Measurements from ENCODE around the gene SLC2A4. TPM values are rescaled to one million over a fixed set of nuclear protein-coding genes. Genes with fewer than 3 reads are reported as not detected.
"Not testable (repeated sequence)": the region's sequence is repeated elsewhere in the genome, so short reads cannot be mapped to it uniquely, and the experiment has no call there.

SLC2A4 gene
- total and polyA plus RNA-seq, 2 donors from 2014 or later, result 2.8 to 4.2 TPM

- TF ChIP-seq, protein P1, sequence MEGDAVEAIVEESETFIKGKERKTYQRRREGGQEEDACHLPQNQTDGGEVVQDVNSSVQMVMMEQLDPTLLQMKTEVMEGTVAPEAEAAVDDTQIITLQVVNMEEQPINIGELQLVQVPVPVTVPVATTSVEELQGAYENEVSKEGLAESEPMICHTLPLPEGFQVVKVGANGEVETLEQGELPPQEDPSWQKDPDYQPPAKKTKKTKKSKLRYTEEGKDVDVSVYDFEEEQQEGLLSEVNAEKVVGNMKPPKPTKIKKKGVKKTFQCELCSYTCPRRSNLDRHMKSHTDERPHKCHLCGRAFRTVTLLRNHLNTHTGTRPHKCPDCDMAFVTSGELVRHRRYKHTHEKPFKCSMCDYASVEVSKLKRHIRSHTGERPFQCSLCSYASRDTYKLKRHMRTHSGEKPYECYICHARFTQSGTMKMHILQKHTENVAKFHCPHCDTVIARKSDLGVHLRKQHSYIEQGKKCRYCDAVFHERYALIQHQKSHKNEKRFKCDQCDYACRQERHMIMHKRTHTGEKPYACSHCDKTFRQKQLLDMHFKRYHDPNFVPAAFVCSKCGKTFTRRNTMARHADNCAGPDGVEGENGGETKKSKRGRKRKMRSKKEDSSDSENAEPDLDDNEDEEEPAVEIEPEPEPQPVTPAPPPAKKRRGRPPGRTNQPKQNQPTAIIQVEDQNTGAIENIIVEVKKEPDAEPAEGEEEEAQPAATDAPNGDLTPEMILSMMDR (IDR thresholded peaks at IDR 0.05; ENCODE audit: borderline replicate concordance, extremely low read depth, insufficient read depth), result no peak
- H3K4me1 ChIP-seq (ENCODE audit: control insufficient read depth in 2 of 3, insufficient read depth in 2 of 3, low read depth in 1 of 3, low read length in 3 of 3), result peaks cover 10 to 26% (median 20%) of the 10 kb centered on the region in 3 donors
- H3K27me3 ChIP-seq (ENCODE audit: control insufficient read depth, insufficient read depth, low read length), result no peaks in the 10 kb centered on the region
- peak within 1 kb of the TSS; percentile 89 to 100 (median 97) for H3K9ac ChIP-seq (ENCODE audit: low read length in 3 of 3)
- intact Hi-C loops (cut with DNase I), result no loop called here
- H3K36me3 ChIP-seq (ENCODE audit: control insufficient read depth in 2 of 3, insufficient read depth in 3 of 3, low read length in 3 of 3), result peaks cover 14 to 26% (median 22%) of the 10 kb centered on the region in 3 donors
- H3K27ac ChIP-seq (ENCODE audit: low read depth in 2 of 2, low read length in 2 of 2), result peak within 1 kb of the TSS; percentile 97 to 99
- peak within 1 kb of the TSS; percentile 86 to 99 (median 99) for H3K4me3 ChIP-seq (ENCODE audit: low read length in 3 of 3)
- no peaks in the 10 kb centered on the region for H3K9me3 ChIP-seq (ENCODE audit: control insufficient read depth in 2 of 3, insufficient read depth in 1 of 3, low read length in 3 of 3)
- FAIRE-seq (no peak), DNase-seq (peak; percentile 96 to 98 (median 97))
Observed at GRCh38 chr17:7241783-7242716, 39.5 kb upstream of the SLC2A4 start, which contains the start of gene GABARAP. GABARAP (minus strand) TSS chr17:7242449; CDS start chr17:7242330, 119 bp downstream.

DNA sequence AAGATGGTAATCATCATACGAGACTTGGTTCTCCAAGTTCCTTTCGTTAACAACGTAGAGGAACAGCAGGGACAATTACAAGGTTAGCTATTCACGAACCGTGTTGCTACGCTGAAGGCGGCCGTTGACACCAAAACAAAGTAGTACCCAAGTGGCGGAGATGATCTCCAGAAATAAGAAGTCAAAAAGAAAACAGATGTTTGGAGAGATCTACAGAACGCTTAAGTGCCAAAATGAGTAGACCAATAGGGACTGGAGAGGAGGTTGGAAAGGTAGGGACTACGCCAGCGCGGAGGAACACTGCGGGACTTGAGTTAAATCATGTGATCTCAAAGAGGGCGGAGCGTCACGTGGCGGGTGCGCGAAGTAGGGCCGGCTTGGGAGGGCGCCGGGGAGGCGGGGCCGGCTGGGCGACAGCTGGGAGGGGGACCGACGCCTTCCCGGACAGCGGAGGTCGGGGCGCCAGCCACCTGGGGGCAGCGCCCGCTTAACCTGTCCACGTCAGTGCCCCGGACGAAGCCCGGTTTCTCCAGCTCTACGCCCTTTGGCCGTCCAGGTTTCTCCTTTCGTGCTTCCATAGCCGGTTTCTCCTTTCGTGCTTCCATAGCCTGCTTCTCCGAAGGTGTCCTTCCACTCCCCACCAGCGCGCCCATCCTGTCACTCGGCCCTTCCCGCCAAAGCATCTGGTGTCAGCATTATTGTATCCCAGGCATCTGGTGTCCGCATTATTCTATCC, 38.6 kb upstream of the SLC2A4 start:
- DNase-seq (peak; percentile 96 to 99 (median 98)), FAIRE-seq (no peak)
- H3K9ac ChIP-seq (ENCODE audit: low read length in 3 of 3), result peak overlapping the region; percentile 71 to 97 (median 89)
- H3K9me3 ChIP-seq (ENCODE audit: control insufficient read depth in 2 of 3, insufficient read depth in 1 of 3, low read length in 3 of 3), result no peaks in the 10 kb centered on the region
- H3K27ac ChIP-seq (ENCODE audit: low read depth in 2 of 2, low read length in 2 of 2), result peak overlapping the region; percentile 97 to 99
- peaks cover 7 to 23% (median 20%) of the 10 kb centered on the region in 3 donors for H3K4me1 ChIP-seq (ENCODE audit: control insufficient read depth in 2 of 3, insufficient read depth in 2 of 3, low read depth in 1 of 3, low read length in 3 of 3)
- peaks cover 14 to 26% (median 22%) of the 10 kb centered on the region in 3 donors for H3K36me3 ChIP-seq (ENCODE audit: control insufficient read depth in 2 of 3, insufficient read depth in 3 of 3, low read length in 3 of 3)
- H3K27me3 ChIP-seq (ENCODE audit: control insufficient read depth, insufficient read depth, low read length), result no peaks in the 10 kb centered on the region
- intact Hi-C loops (cut with DNase I), result no loop called here
- peak overlapping the region; percentile 71 to 99 (median 86) for H3K4me3 ChIP-seq (ENCODE audit: low read length in 3 of 3)
- TF ChIP-seq, protein P1 (IDR thresholded peaks at IDR 0.05; ENCODE audit: borderline replicate concordance, extremely low read depth, insufficient read depth), result no peak

DNA sequence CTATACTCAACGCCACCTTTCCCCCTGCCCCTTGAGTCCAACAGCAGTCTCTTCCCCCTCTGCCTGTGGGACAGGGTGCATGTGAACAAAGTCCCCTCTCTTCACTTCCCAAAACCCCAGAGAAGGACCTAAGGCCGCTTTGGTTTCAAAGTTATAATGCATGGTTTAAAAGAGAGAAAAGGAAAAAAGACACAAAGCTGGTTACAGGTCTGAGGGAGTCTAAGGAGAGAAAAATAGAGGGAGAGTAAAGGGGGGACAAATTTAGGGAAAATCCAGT, 38.1 kb upstream of the SLC2A4 start:
- peak overlapping the region; percentile 71 to 99 (median 86) for H3K4me3 ChIP-seq (ENCODE audit: low read length in 3 of 3)
- H3K9me3 ChIP-seq (ENCODE audit: control insufficient read depth in 2 of 3, insufficient read depth in 1 of 3, low read length in 3 of 3), result no peaks in the 10 kb centered on the region
- H3K27me3 ChIP-seq (ENCODE audit: control insufficient read depth, insufficient read depth, low read length), result no peaks in the 10 kb centered on the region
- H3K36me3 ChIP-seq (ENCODE audit: control insufficient read depth in 2 of 3, insufficient read depth in 3 of 3, low read length in 3 of 3), result peaks cover 14 to 26% (median 22%) of the 10 kb centered on the region in 3 donors
- no peak for DNase-seq
- H3K9ac ChIP-seq (ENCODE audit: low read length in 3 of 3), result peak overlapping the region; percentile 71 to 97 (median 89)
- H3K27ac ChIP-seq (ENCODE audit: low read depth in 2 of 2, low read length in 2 of 2), result peak overlapping the region; percentile 97 to 99
- intact Hi-C loops (cut with DNase I), result no loop called here
- H3K4me1 ChIP-seq (ENCODE audit: control insufficient read depth in 2 of 3, insufficient read depth in 2 of 3, low read depth in 1 of 3, low read length in 3 of 3), result peaks cover 7 to 23% (median 20%) of the 10 kb centered on the region in 3 donors
- TF ChIP-seq, protein P1 (IDR thresholded peaks at IDR 0.05; ENCODE audit: borderline replicate concordance, extremely low read depth, insufficient read depth), result no peak
- FAIRE-seq, result no peak

DNA sequence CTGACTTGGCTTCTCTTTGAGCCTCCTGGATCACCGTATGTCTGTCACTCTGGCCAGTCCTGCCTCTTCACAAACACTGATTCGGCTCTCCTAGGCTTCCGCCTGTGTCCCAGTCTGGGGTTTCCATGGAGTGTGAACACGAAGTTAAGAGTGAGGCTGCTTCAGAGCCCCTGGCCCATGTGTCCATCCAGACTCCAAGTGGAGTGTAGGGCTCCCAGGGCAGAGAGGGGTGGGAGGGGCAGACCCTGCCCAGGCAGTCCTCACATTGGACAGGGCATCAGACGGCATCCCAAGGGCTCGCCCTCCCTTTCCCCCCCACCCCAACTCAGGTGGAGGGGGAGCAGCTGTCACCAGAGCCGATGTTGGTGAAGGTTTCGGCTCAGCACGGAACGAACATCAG, 37.7 kb upstream of the SLC2A4 start:
- H3K27me3 ChIP-seq (ENCODE audit: control insufficient read depth, insufficient read depth, low read length); H3K9me3 ChIP-seq (ENCODE audit: control insufficient read depth in 2 of 3, insufficient read depth in 1 of 3, low read length in 3 of 3); intact Hi-C loops (cut with DNase I); FAIRE-seq; H3K27ac ChIP-seq (ENCODE audit: low read depth in 2 of 2, low read length in 2 of 2): not testable (repeated sequence)
- peak overlapping the region in 1 of 3 donors; percentile 86 for H3K4me3 ChIP-seq (ENCODE audit: low read length in 3 of 3)
- peaks cover 14 to 26% (median 22%) of the 10 kb centered on the region in 3 donors for H3K36me3 ChIP-seq (ENCODE audit: control insufficient read depth in 2 of 3, insufficient read depth in 3 of 3, low read length in 3 of 3)
- DNase-seq, result peak in 1 of 5 donors; percentile 55
- peak overlapping the region in 1 of 3 donors; percentile 89 for H3K9ac ChIP-seq (ENCODE audit: low read length in 3 of 3)
- peaks cover 7 to 26% (median 20%) of the 10 kb centered on the region in 3 donors for H3K4me1 ChIP-seq (ENCODE audit: control insufficient read depth in 2 of 3, insufficient read depth in 2 of 3, low read depth in 1 of 3, low read length in 3 of 3)

Measured in kidney (tissue), 14 donors.